ENCODE data around the gene FBXO31. TPM values are rescaled to one million over a fixed set of nuclear protein-coding genes. Genes with fewer than 3 reads are reported as not detected.
"Not testable (repeated sequence)": the region's sequence is repeated elsewhere in the genome, so short reads cannot be mapped to it uniquely, and the experiment has no call there.

The FBXO31 gene
- total and polyA plus RNA-seq, 2 experiments from 2014 or later = 19.3 to 31.0 TPM

DNA sequence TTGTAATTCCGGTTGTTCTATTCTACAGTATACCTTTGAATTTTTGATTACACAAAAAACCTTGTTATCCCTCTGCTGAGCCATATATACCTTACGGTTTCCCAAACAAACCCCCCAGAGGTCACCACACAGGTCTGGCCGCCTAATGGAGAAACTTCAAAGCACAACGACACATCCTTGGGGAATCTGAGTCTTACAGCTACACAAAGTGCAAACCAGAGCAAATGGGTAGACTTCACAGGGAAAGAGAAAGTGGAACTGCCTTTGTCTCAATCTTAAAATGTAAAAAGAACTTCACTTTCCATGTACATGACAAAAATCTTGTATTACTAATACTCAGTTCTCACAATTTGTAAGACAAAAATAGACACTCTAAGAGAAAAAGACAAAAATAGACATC, 2.7 kb downstream of the FBXO31 start:
- in situ Hi-C loops (cut with MboI) = no loop called here
- Histone ChIP-seq H3F3A (ENCODE audit: insufficient read depth) (peaks cover 28% of the 10 kb centered on the region), H3K79me2 (ENCODE audit: insufficient read depth) (peaks cover 72% of the 10 kb centered on the region), H3K9ac (peak overlapping the region; percentile 90), H2AFZ (no peak overlapping the region), H3K4me3 (peak overlapping the region; percentile 81), H4K20me1 (ENCODE audit: insufficient read depth) (no peaks in the 10 kb centered on the region; the same call in 1 of the 2 replicates), H3K4me1 (ENCODE audit: insufficient read depth) (peaks cover 24% of the 10 kb centered on the region), H3K36me3 (ENCODE audit: low read depth) (no peaks in the 10 kb centered on the region), H3K9me3 (ENCODE audit: low read depth) (no peaks in the 10 kb centered on the region), H3K4me2 (ENCODE audit: unreplicated experiment) (peak overlapping the region; percentile 95), H3K9me2 (ENCODE audit: insufficient read depth) (no peaks in the 10 kb centered on the region), H3K27ac (peak overlapping the region; percentile 89), H3K27me3 (replicated peaks; ENCODE audit: insufficient read depth) (no peaks in the 10 kb centered on the region)
- no peak for TF ChIP-seq EZH2phosphoT487 (IDR thresholded peaks at IDR 0.05; ENCODE audit: insufficient read depth, low read depth)
- TF ChIP-seq EZH2 (IDR thresholded peaks at IDR 0.05; ENCODE audit: insufficient read depth, poor library complexity, severe bottlenecking) = no peak
- peak; percentile 64 for DNase-seq
- 54 to 60% methylated on average over 4 of the region's 4 CpGs for WGBS, 2 experiments (ENCODE audit: low coverage in 1 of 2, low lambda C conversion rate in 2 of 2, missing lambda C conversion rate in 2 of 2)

- Histone ChIP-seq H3K9me2 (ENCODE audit: insufficient read depth) (no peaks in the 10 kb centered on the region), H3K4me3 (peak overlapping the region; percentile 81), H3K4me1 (ENCODE audit: insufficient read depth) (peaks cover 29% of the 10 kb centered on the region), H3K9me3 (ENCODE audit: low read depth) (no peaks in the 10 kb centered on the region), H3K79me2 (ENCODE audit: insufficient read depth) (peaks cover 77% of the 10 kb centered on the region), H3K36me3 (ENCODE audit: low read depth) (no peaks in the 10 kb centered on the region), H3K27ac (peak overlapping the region; percentile 89), H3K4me2 (ENCODE audit: unreplicated experiment) (peak overlapping the region; percentile 95), H2AFZ (no peak overlapping the region), H3K27me3 (replicated peaks; ENCODE audit: insufficient read depth) (no peaks in the 10 kb centered on the region), H3F3A (ENCODE audit: insufficient read depth) (peaks cover 28% of the 10 kb centered on the region), H3K9ac (peak overlapping the region; percentile 90), H4K20me1 (ENCODE audit: insufficient read depth) (no peaks in the 10 kb centered on the region; the same call in 1 of the 2 replicates)
- WGBS, 2 experiments (ENCODE audit: low coverage in 1 of 2, low lambda C conversion rate in 2 of 2, missing lambda C conversion rate in 2 of 2) = 81 to 89% methylated on average over 10 of the region's 10 CpGs
- TF ChIP-seq EZH2phosphoT487 (IDR thresholded peaks at IDR 0.05; ENCODE audit: insufficient read depth, low read depth) (no peak), EZH2 (IDR thresholded peaks at IDR 0.05; ENCODE audit: insufficient read depth, poor library complexity, severe bottlenecking) (no peak)
- DNase-seq = no peak
- in situ Hi-C loops (cut with MboI) = no loop called here
Observed at GRCh38 chr16:87380403-87380802, 3.2 kb downstream of the FBXO31 start.

DNA sequence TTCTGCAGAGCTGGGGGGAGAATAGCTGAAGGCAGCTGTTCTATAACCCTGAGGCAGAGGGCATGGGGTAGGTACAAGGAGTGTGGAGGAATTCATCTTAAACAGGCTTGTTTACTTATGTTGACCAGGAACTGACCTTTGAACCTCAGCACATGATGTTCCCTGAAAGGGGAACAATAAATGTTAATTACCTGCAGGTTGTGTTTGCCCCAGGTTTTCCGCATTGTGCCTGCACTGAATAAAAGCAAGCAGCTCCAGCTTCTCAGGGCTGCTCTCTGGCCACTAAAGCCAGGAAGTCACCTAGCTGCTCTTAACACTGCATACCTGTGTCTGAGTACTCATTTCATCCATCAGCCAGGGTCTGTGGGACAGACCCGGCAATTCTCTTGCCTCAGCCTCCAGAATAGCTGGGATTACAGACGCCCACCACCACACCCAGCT, 4.2 kb downstream of the FBXO31 start:
- H3K9ac ChIP-seq; H3K27ac ChIP-seq; H3K36me3 ChIP-seq (ENCODE audit: low read depth); H4K20me1 ChIP-seq (ENCODE audit: insufficient read depth); H3K9me3 ChIP-seq (ENCODE audit: low read depth); H3K27me3 ChIP-seq (replicated peaks; ENCODE audit: insufficient read depth); H3K4me3 ChIP-seq; H3K4me2 ChIP-seq (ENCODE audit: unreplicated experiment); DNase-seq; H2AFZ ChIP-seq; H3K9me2 ChIP-seq (ENCODE audit: insufficient read depth); in situ Hi-C loops (cut with MboI): not testable (repeated sequence)
- WGBS, 2 experiments (ENCODE audit: low coverage in 1 of 2, low lambda C conversion rate in 2 of 2, missing lambda C conversion rate in 2 of 2) = 79 to 86% methylated on average over 3 of the region's 3 CpGs
- H3F3A ChIP-seq (ENCODE audit: insufficient read depth) = peaks cover 28% of the 10 kb centered on the region
- peaks cover 87% of the 10 kb centered on the region for H3K79me2 ChIP-seq (ENCODE audit: insufficient read depth)
- H3K4me1 ChIP-seq (ENCODE audit: insufficient read depth) = peaks cover 33% of the 10 kb centered on the region

- no peak overlapping the region for H2AFZ ChIP-seq
- no peaks in the 10 kb centered on the region for H3K9me2 ChIP-seq (ENCODE audit: insufficient read depth)
- H3K27me3 ChIP-seq (replicated peaks; ENCODE audit: insufficient read depth) = no peaks in the 10 kb centered on the region
- H3K9me3 ChIP-seq (ENCODE audit: low read depth) = no peaks in the 10 kb centered on the region
- H3K4me1 ChIP-seq (ENCODE audit: insufficient read depth) = peaks cover 28% of the 10 kb centered on the region
- no peaks in the 10 kb centered on the region; the same call in 1 of the 2 replicates for H4K20me1 ChIP-seq (ENCODE audit: insufficient read depth)
- H3K4me2 ChIP-seq (ENCODE audit: unreplicated experiment) = no peak overlapping the region
- in situ Hi-C loops (cut with MboI) = no loop called here
- TF ChIP-seq EZH2 (IDR thresholded peaks at IDR 0.05; ENCODE audit: insufficient read depth, poor library complexity, severe bottlenecking) (no peak), EZH2phosphoT487 (IDR thresholded peaks at IDR 0.05; ENCODE audit: insufficient read depth, low read depth) (no peak)
- H3K79me2 ChIP-seq (ENCODE audit: insufficient read depth) = peaks cover 100% of the 10 kb centered on the region
- 89 to 95% methylated on average over 6 of the region's 6 CpGs for WGBS, 2 experiments (ENCODE audit: low coverage in 1 of 2, low lambda C conversion rate in 2 of 2, missing lambda C conversion rate in 2 of 2)
- H3F3A ChIP-seq (ENCODE audit: insufficient read depth) = peaks cover 16% of the 10 kb centered on the region
- H3K4me3 ChIP-seq = no peak overlapping the region
- H3K27ac ChIP-seq = peak overlapping the region; percentile 61; the same call in 1 of the 2 replicates
- DNase-seq = no peak
- H3K9ac ChIP-seq = no peak overlapping the region
- no peaks in the 10 kb centered on the region for H3K36me3 ChIP-seq (ENCODE audit: low read depth)
Observed at GRCh38 chr16:87376660-87377059, 6.9 kb downstream of the FBXO31 start.
